Epithelial cell of proximal tubule (primary cell): Measurements from ENCODE around the gene SIM1. TPM values are rescaled to one million over a fixed set of nuclear protein-coding genes. Genes with fewer than 3 reads are reported as not detected.
A peak's percentile ranks its signal among the peaks of the same experiment; 100 is the strongest.

Source experiments
- DNase-seq: peaks from one replicate; pipeline ENCODE4 v3.0.0-alpha.2; 2011; ENCODE audit warnings: low read depth
- H3K4me3 ChIP-seq: 2 replicates; pipeline ENCODE4 v1.5.1; 2011; ENCODE audit warnings: low read depth, mild to moderate bottlenecking, low read length
- CTCF ChIP-seq: conservative IDR thresholded peaks from 2 replicates; pipeline ENCODE4 v1.5.1; 2012; ENCODE audit warnings: low read depth, mild to moderate bottlenecking, low read length
- total RNA-seq: library from RNA; depleted of rRNA; stranded (reverse); fragments of >200 nt; gene quantifications from 2 replicates; pipeline ENCODE4 v1.2.3, GENCODE V29; 2015

SIM1 gene
- total RNA-seq, 1 donor from 2014 or later: 9.5 TPM

- no peak for TF ChIP-seq CTCF
- DNase-seq: peak; percentile 71
- H3K4me3 ChIP-seq: peak overlapping the region; percentile 69
Measured at GRCh38 chr6:100455230-100456124, 9.2 kb downstream of the SIM1 start.

- DNase-seq: no peak
Measured at GRCh38 chr6:100454551-100455229, 10.0 kb downstream of the SIM1 start.

DNA sequence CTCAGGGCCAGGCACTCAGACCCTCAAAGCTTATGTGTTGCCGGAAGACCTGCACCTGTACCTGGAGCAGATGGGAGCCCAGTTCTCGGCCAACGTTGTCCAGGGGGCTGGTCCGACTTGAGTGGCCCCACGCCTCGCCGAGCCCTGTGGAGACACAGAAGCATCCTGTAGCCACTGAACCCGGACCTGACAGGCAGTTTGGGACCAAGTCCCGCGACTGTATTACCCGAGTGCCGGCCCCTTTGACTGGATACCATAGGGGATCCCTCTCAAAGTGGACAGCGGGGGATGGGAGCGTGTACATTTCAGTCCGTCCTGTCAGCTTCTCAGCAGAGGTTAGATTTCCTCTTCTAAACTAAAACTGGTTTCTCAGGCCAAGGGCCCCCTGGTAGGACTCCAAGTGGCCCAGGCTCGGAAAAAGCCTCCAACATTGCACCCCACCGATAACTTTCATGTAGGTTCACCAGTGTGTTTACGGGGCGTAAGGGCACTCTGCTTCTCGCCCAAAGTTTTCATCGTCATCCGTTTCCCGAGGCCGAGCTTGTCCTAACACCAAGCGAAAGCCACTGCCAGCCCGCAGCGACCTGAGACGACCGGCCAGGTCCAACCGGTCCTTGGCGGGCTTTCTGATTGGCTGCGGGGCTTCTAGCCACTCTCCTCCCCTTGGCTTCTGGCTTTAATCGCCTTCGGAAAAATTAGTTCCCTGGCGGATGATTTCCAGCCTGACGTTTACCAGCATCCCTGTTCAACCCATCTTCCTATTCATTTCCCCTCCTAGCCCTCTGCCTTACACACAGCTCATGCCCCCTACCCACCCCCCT lies 10.8 kb downstream of the SIM1 start:
- H3K4me3 ChIP-seq: peak overlapping the region; percentile 37
- TF ChIP-seq CTCF: no peak
- DNase-seq: no peak

More at GRCh38 chr6:100454551-100455229, 10.0 kb downstream of the SIM1 start:
- peak overlapping the region; percentile 69 for H3K4me3 ChIP-seq
- TF ChIP-seq CTCF: no peak

GRCh38 chr6:100452998-100453397 lies 11.7 kb downstream of the SIM1 start:
- no peak overlapping the region for H3K4me3 ChIP-seq
- DNase-seq: no peak
- TF ChIP-seq CTCF: no peak

GRCh38 chr6:100451577-100451976 lies 13.1 kb downstream of the SIM1 start:
- no peak for DNase-seq
- no peak overlapping the region for H3K4me3 ChIP-seq
- no peak for TF ChIP-seq CTCF

GRCh38 chr6:100449239-100449691 lies 15.5 kb downstream of the SIM1 start:
- TF ChIP-seq CTCF: no peak
- no peak for DNase-seq
- no peak overlapping the region for H3K4me3 ChIP-seq
